HepG2 (cell line): ENCODE data around the gene ZFAND6. TPM values are rescaled to one million over a fixed set of nuclear protein-coding genes. Genes with fewer than 3 reads are reported as not detected.

ENCODE experiments used
- ATAC-seq: fragments of 200-7000 bp; cut with Tn5 transposase; 3 replicates; pipeline ENCODE4 v1.9.1; 2020; ENCODE audit warnings: mild to moderate bottlenecking, moderate library complexity
- BruUV-seq: library from RNA; stranded (reverse); fragments of 400-500 nt; replicated peaks from 2 replicates; lab custom pipeline; 2021; lab: Mats Ljungman, UMichigan
- CTCF ChIA-PET: fragments of 300-600 bp; formaldehyde crosslinking; extraction: SDS; loops from one replicate; lab custom pipeline; 2021; ENCODE audit warnings: low total read pairs, inconsistent platforms, low intra/inter-chr PET ratio; lab: Yijun Ruan, JAX
- POLR2A ChIA-PET: fragments of 350-600 bp; sonication (Branson Sonifier 250); formaldehyde crosslinking; loops from one replicate; lab custom pipeline; 2020; ENCODE audit warnings: antibody characterized with exemption, inconsistent platforms; lab: Yijun Ruan, JAX
- DNase-seq: peaks from one replicate; pipeline ENCODE4 v3.0.0-alpha.2; 2015; ENCODE audit warnings: low spot score
- FAIRE-seq: peaks from 3 replicates; lab custom pipeline; 2011; peaks lifted over from hg19 to GRCh38; lab: Jason Lieb, UNC
- H2AFZ ChIP-seq: one replicate; pipeline ENCODE4 v1.6.1; 2011; ENCODE audit warnings: low read length, inconsistent platforms
- H3K27ac ChIP-seq: fragments of 300-600 bp; 3 replicates; pipeline ENCODE4 v1.8.0; 2011; ENCODE audit warnings: mixed run types, mild to moderate bottlenecking, mixed read lengths, low read length, inconsistent platforms; ENCODE audit not compliant: insufficient read depth; ENCODE audit errors: extremely low read length
- H3K27me3 ChIP-seq, 2 experiments: fragments of 200-600 bp in 1 of 2; 2 replicates in 1 of 2; 3 replicates in 1 of 2; pipeline versions ENCODE4 v1.6.0 to v1.8.0; 2011; ENCODE audit warnings: low read length in 2 of 2, mild to moderate bottlenecking in 2 of 2, moderate library complexity in 2 of 2, inconsistent platforms in 1 of 2; ENCODE audit not compliant: insufficient read depth in 2 of 2, control insufficient read depth in 1 of 2
- H3K36me3 ChIP-seq, 2 experiments: fragments of 200-600 bp in 1 of 2; replicated peaks in 1 of 2; 2 replicates in 1 of 2; 3 replicates in 1 of 2; pipeline versions ENCODE4 v1.5.1 to v1.8.0; 2011; ENCODE audit warnings: low read length in 2 of 2, inconsistent platforms in 1 of 2; ENCODE audit not compliant: insufficient read depth in 2 of 2, control insufficient read depth in 1 of 2
- H3K4me1 ChIP-seq: 2 replicates; pipeline ENCODE4 v1.5.1; 2012; ENCODE audit warnings: low read length, inconsistent platforms; ENCODE audit not compliant: insufficient read depth
- H3K4me2 ChIP-seq: 2 replicates; pipeline ENCODE4 v1.6.0; 2011; ENCODE audit warnings: low read depth, low read length, inconsistent platforms
- H3K4me3 ChIP-seq, 3 experiments: fragments of 200-600 bp in 1 of 3; sonication (generic), shearing (Covaris generic) in 1 of 3; replicated peaks in 1 of 3; 2 replicates each; pipeline ENCODE4 v1.5.1; 2011 to 2016; ENCODE audit warnings: low read length in 3 of 3, inconsistent platforms in 2 of 3, low read depth in 2 of 3, mild to moderate bottlenecking in 2 of 3, control low read depth in 1 of 3, mixed read lengths in 1 of 3; ENCODE audit not compliant: insufficient read depth in 1 of 3
- H3K79me2 ChIP-seq: one replicate; pipeline ENCODE4 v1.6.1; 2011; ENCODE audit warnings: low read length, inconsistent platforms; ENCODE audit not compliant: insufficient read depth
- H3K9ac ChIP-seq: 2 replicates; pipeline ENCODE4 v1.6.0; 2011; ENCODE audit warnings: mild to moderate bottlenecking, low read depth, low read length, inconsistent platforms; ENCODE audit not compliant: insufficient read depth
- H3K9me3 ChIP-seq: 2 replicates; pipeline ENCODE4 v1.5.1; 2012; ENCODE audit warnings: mild to moderate bottlenecking, low read length
- H4K20me1 ChIP-seq: 2 replicates; pipeline ENCODE4 v1.6.0; 2011; ENCODE audit warnings: inconsistent platforms, mild to moderate bottlenecking, low read length, moderate library complexity; ENCODE audit not compliant: insufficient read depth
- DPF2 ChIP-seq: sonication (generic); formaldehyde crosslinking; IDR thresholded peaks from 2 replicates; pipeline ENCODE4 v1.4.0; 2020; ENCODE audit warnings: mild to moderate bottlenecking, low read depth, missing genetic modification reagents, borderline replicate concordance
- ELF4 ChIP-seq: sonication (generic); formaldehyde crosslinking; IDR thresholded peaks from 2 replicates; pipeline ENCODE4 v1.5.0; 2020; ENCODE audit warnings: missing genetic modification reagents, mild to moderate bottlenecking, moderate library complexity, borderline replicate concordance
- HMG20B ChIP-seq: conservative IDR thresholded peaks from 2 replicates; pipeline ENCODE4 v1.6.1; 2016; ENCODE audit warnings: missing genetic modification reagents, missing compliant biosample characterization
- PHF20 ChIP-seq: sonication (generic); formaldehyde crosslinking; IDR thresholded peaks from 2 replicates; pipeline ENCODE4 v1.5.0; 2020; ENCODE audit warnings: mild to moderate bottlenecking, missing genetic modification reagents
- POGZ ChIP-seq: sonication (generic); formaldehyde crosslinking; IDR thresholded peaks from 2 replicates; pipeline ENCODE4 v1.4.0; 2020; ENCODE audit warnings: mild to moderate bottlenecking, missing genetic modification reagents
- SKI ChIP-seq: fragments of 450-650 bp; IDR thresholded peaks from one replicate; pipeline ENCODE4 v1.6.1; 2018; ENCODE audit warnings: mild to moderate bottlenecking; ENCODE audit not compliant: partially characterized antibody
- ZBTB42 ChIP-seq: sonication (generic); formaldehyde crosslinking; IDR thresholded peaks from 2 replicates; pipeline ENCODE4 v1.5.0; 2020; ENCODE audit warnings: mild to moderate bottlenecking, missing genetic modification reagents
- ZMYM4 ChIP-seq: sonication (generic); formaldehyde crosslinking; IDR thresholded peaks from 2 replicates; pipeline ENCODE4 v1.8.1; 2023; ENCODE audit warnings: mild to moderate bottlenecking, missing genetic modification reagents
- ZNF792 ChIP-seq: IDR thresholded peaks from 2 replicates; pipeline ENCODE4 v1.6.1; 2016
- WGBS: methylation state at CpG from one replicate; pipeline ENCODE4 v1.1.6; 2017; ENCODE audit warnings: low lambda C conversion rate; 5-methylcytosine and 5-hydroxymethylcytosine counted together
- in situ Hi-C: cut with HindIII; loops from 2 replicates; pipeline ENCODE4 v1.10.0; 2017; ENCODE audit warnings: low pct_unique_long_range_greater_than_20kb; ENCODE audit not compliant: extremely low pct_ligation_motif_present
- intact Hi-C: fragments of 100-400 bp; cut with micrococcal nuclease; formaldehyde crosslinking; loops from one replicate; pipeline ENCODE4 v1.10.0; 2022; ENCODE audit not compliant: unreplicated experiment
- polyA plus RNA-seq, 8 experiments: library from polyadenylated mRNA; depleted of rRNA in 3 of 8; stranded (reverse) in 7 of 8; unstranded in 1 of 8; fragments of >200 nt; fragmentation: Illumina TruSeq in 4 of 8; extraction: Trizol in 4 of 8; gene quantifications; 2 replicates each; pipeline versions ENCODE4 v1.2.1 to v1.2.3, GENCODE V29; 2011 to 2016; ENCODE audit warnings: low read depth in 4 of 8, missing spikeins in 1 of 8, mixed read lengths in 1 of 8; ENCODE audit not compliant: insufficient read depth in 1 of 8
- total RNA-seq, 5 experiments: library from RNA; depleted of rRNA; stranded (reverse); fragments of >200 nt; fragmentation: Illumina TruSeq; extraction: Trizol; gene quantifications; 2 replicates each; pipeline ENCODE4 v1.2.3, GENCODE V29; 2016; ENCODE audit warnings: low read depth in 1 of 5
- TF ChIP-seq, protein P1 (sequence below): sonication (generic); formaldehyde crosslinking; IDR thresholded peaks from 2 replicates; pipeline ENCODE4 v1.8.0; 2022; ENCODE audit warnings: low read depth, missing genetic modification reagents
- TF ChIP-seq, protein P2 (sequence below): sonication (generic); formaldehyde crosslinking; IDR thresholded peaks from 2 replicates; pipeline ENCODE4 v1.5.1; 2020; ENCODE audit warnings: mild to moderate bottlenecking, missing genetic modification reagents, borderline replicate concordance
- TF ChIP-seq, protein P3 (sequence below): sonication (generic); formaldehyde crosslinking; IDR thresholded peaks from 2 replicates; pipeline ENCODE4 v1.5.0; 2020; ENCODE audit warnings: missing genetic modification reagents
- TF ChIP-seq, protein P4 (sequence below): sonication (generic); formaldehyde crosslinking; IDR thresholded peaks from 2 replicates; pipeline ENCODE4 v1.8.1; 2023; ENCODE audit warnings: mild to moderate bottlenecking, moderate library complexity, missing genetic modification reagents

ZFAND6 gene
- total and polyA plus RNA-seq, 2 of the 13 experiments (the other 11 are each of a cell fraction or from before 2014, with no cell fraction given), result 84.2 to 115 TPM

DNA sequence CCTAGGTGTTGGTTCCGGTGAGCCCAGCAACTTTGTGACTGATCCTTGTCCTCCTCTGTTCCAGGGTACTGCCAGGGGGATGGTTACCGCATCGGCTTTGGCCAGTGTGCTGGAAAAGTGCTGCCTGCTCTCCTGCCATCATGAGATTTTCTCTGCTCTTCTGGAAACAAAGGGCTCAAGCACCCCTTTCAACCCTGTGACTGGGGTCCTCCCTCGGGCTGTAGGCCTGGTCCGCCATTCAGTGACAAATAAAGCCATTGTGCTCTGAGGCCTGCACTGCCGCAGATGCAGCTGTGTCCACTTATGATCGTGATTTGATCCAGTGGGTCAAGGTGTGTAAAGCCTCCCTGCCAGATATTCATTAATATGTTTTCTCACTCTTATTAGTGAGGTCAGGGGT, 126.6 kb downstream of the ZFAND6 start:
- 94% methylated on average over 3 of the region's 7 CpGs for WGBS
- intact Hi-C loops, result no loop called here
- H3K9me3 ChIP-seq, result no peaks in the 10 kb centered on the region
- no peak for TF ChIP-seq HMG20B
- TF ChIP-seq ZMYM4 (CRISPR knock-in tag), result no peak
- TF ChIP-seq, protein P1, sequence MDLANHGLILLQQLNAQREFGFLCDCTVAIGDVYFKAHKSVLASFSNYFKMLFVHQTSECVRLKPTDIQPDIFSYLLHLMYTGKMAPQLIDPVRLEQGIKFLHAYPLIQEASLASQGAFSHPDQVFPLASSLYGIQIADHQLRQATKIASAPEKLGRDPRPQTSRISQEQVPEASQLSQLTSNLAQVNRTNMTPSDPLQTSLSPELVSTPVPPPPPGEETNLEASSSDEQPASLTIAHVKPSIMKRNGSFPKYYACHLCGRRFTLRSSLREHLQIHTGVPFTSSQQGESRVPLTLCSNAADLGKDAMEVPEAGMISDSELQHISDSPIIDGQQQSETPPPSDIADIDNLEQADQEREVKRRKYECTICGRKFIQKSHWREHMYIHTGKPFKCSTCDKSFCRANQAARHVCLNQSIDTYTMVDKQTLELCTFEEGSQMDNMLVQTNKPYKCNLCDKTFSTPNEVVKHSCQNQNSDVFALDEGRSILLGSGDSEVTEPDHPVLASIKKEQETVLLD (CRISPR knock-in tag), result no peak
- TF ChIP-seq ZNF792 (CRISPR knock-in tag), result no peak
- TF ChIP-seq, protein P2, sequence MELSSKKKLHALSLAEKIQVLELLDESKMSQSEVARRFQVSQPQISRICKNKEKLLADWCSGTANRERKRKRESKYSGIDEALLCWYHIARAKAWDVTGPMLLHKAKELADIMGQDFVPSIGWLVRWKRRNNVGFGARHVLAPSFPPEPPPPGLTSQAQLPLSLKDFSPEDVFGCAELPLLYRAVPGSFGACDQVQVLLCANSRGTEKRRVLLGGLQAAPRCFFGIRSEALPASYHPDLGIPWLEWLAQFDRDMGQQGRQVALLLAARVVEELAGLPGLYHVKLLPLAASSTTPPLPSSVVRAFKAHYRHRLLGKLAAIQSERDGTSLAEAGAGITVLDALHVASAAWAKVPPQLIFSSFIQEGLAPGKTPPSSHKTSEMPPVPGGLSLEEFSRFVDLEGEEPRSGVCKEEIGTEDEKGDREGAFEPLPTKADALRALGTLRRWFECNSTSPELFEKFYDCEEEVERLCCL, result no peak
- no peak for TF ChIP-seq DPF2 (CRISPR knock-in tag)
- TF ChIP-seq, protein P3, sequence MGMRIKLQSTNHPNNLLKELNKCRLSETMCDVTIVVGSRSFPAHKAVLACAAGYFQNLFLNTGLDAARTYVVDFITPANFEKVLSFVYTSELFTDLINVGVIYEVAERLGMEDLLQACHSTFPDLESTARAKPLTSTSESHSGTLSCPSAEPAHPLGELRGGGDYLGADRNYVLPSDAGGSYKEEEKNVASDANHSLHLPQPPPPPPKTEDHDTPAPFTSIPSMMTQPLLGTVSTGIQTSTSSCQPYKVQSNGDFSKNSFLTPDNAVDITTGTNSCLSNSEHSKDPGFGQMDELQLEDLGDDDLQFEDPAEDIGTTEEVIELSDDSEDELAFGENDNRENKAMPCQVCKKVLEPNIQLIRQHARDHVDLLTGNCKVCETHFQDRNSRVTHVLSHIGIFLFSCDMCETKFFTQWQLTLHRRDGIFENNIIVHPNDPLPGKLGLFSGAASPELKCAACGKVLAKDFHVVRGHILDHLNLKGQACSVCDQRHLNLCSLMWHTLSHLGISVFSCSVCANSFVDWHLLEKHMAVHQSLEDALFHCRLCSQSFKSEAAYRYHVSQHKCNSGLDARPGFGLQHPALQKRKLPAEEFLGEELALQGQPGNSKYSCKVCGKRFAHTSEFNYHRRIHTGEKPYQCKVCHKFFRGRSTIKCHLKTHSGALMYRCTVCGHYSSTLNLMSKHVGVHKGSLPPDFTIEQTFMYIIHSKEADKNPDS (CRISPR knock-in tag), result no peak
- no peak for TF ChIP-seq ZBTB42
- TF ChIP-seq PHF20 (CRISPR knock-in tag), result no peak
- TF ChIP-seq SKI, result no peak
- TF ChIP-seq POGZ (CRISPR knock-in tag), result no peak
- TF ChIP-seq, protein P4, sequence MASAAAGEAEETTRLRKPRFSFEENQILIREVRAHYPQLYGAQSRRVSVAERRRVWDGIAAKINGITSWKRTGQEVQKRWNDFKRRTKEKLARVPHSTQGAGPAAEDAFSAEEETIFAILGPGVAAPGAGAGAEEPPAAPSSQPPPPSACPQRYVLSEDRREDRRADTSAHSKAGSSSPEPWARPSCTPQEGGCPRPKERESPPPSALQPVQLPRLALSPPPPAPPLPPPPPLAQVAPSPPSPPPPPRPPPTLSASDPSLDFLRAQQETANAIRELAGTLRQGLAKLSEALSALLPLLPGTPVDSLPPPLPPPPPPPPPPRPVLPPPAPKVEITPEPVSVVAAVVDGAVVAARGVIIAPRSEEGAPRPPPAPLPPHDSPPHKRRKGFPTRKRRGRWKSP (CRISPR knock-in tag), result no peak
- TF ChIP-seq ELF4 (CRISPR knock-in tag), result no peak
- ATAC-seq (no peak), FAIRE-seq (no peak), DNase-seq (no peak)
- peaks cover 8% of the 10 kb centered on the region for H3K4me1 ChIP-seq
- POLR2A ChIA-PET, result no interaction called here
- no TSS peak for BruUV-seq
- no peaks in the 10 kb centered on the region for H3K79me2 ChIP-seq
- no peak overlapping the region for H3K9ac ChIP-seq
- H2AFZ ChIP-seq, result no peak overlapping the region
- no peaks in the 10 kb centered on the region for H3K27me3 ChIP-seq
- H3K4me2 ChIP-seq, result no peak overlapping the region
- H3K36me3 ChIP-seq, result peaks cover 18 to 58% of the 10 kb centered on the region in 2 experiments
- no peak overlapping the region for H3K27ac ChIP-seq
- CTCF ChIA-PET, result no interaction called here
- in situ Hi-C loops, result no loop called here
- no peaks in the 10 kb centered on the region for H4K20me1 ChIP-seq
- H3K4me3 ChIP-seq, result no peak overlapping the region
